MCF 10A (cell line): ENCODE results near the gene CAGE1. TPM values are rescaled to one million over a fixed set of nuclear protein-coding genes. Genes with fewer than 3 reads are reported as not detected.

Experiments
- total RNA-seq: library from RNA; stranded (reverse); gene quantifications from 2 replicates; pipeline ENCODE4 v1.2.3, GENCODE V29; 2022

CAGE1 gene
- total RNA-seq, 1 experiment from 2014 or later = 0.33 TPM

Other genes starting within 250 kb of the CAGE1 start
- gene SSR1, start 76.5 kb downstream of the CAGE1 start, total RNA-seq = 318 and 396 TPM in 2 replicates
- gene RIOK1, start 66 bp upstream of the CAGE1 start, total RNA-seq = 34.2 and 40.9 TPM in 2 replicates
- 163 and 227 TPM in 2 replicates for gene DSP, start 151.9 kb upstream of the CAGE1 start, total RNA-seq
- gene SNRNP48, start 200.5 kb upstream of the CAGE1 start, total RNA-seq = 10.2 and 11.2 TPM in 2 replicates